SK-N-SH treated with all-trans-retinoic acid at 6 μM for 48 hours (cell line): Measurements from ENCODE around the gene PHLDB1.

Source experiments
- ARNTL ChIP-seq: fragments of 450-650 bp; formaldehyde crosslinking; IDR thresholded peaks from 2 replicates; pipeline ENCODE4 v1.5.0; 2020; ENCODE audit warnings: low read depth, mild to moderate bottlenecking, moderate library complexity, borderline replicate concordance
- BACH2 ChIP-seq: fragments of 250-450 bp; sonication (Bioruptor Pico); IDR thresholded peaks from 2 replicates; pipeline ENCODE4 v1.9.0; 2021; ENCODE audit warnings: mild to moderate bottlenecking, borderline replicate concordance
- CREB5 ChIP-seq: fragments of 250-450 bp; sonication (Bioruptor Pico); IDR thresholded peaks from 2 replicates; pipeline ENCODE4 v1.5.1; 2020; ENCODE audit warnings: low read depth, mild to moderate bottlenecking, moderate library complexity
- CSDC2 ChIP-seq: fragments of 250-450 bp; sonication (Bioruptor Pico); IDR thresholded peaks from 2 replicates; pipeline ENCODE4 v1.5.0; 2020; ENCODE audit warnings: mild to moderate bottlenecking, moderate library complexity
- ZNF70 ChIP-seq: fragments of 450-650 bp; formaldehyde crosslinking; IDR thresholded peaks from 2 replicates; pipeline ENCODE4 v1.5.0; 2020; ENCODE audit warnings: mild to moderate bottlenecking, moderate library complexity

DNA sequence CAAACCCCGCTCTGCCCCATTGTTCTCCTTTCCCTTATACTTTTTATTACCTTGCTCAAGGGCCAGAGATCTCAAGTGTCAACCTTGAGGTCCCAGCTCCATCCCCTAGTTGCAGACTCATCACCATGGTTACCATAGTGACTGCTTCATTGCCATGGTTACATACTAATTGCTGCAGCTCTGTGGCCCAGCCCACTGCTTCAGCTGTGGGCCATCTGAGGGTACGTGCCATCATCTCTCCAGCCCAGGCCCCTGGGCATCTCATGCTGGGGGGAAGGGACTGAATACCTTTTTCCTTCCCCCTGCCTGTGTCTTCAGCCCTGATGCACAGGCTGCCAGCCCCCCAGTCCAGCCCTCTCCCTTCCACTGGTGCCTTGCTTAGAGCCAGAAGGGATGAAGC is 49.8 kb downstream of the PHLDB1 start:
- no peak for TF ChIP-seq ZNF70 (CRISPR knock-in tag)
- TF ChIP-seq CSDC2 (CRISPR knock-in tag): no peak
- TF ChIP-seq BACH2 (CRISPR knock-in tag): no peak
- TF ChIP-seq ARNTL (CRISPR knock-in tag): no peak
- TF ChIP-seq CREB5 (CRISPR knock-in tag): no peak
